Right ventricle myocardium superior (tissue), 1 donor: ENCODE measurements around the gene FICD. TPM values are rescaled to one million over a fixed set of nuclear protein-coding genes. Genes with fewer than 3 reads are reported as not detected.

Experiments used
- ATAC-seq: fragments of 200-7000 bp; cut with Tn5 transposase; one replicate; pipeline ENCODE4 v1.9.1; 2020; ENCODE audit warnings: mild to moderate bottlenecking; ENCODE audit not compliant: poor library complexity
- DNase-seq: peaks from one replicate; pipeline ENCODE4 v3.0.0-alpha.2; 2020
- intact Hi-C: fragments of 100-400 bp; cut with DNase I; formaldehyde crosslinking; loops from one replicate; pipeline ENCODE4 v1.11.2; 2022
- total RNA-seq: library from RNA; stranded (reverse); fragmentation: NEBNext Ultra II Directional; extraction: Animal tissue kit (Norgen Biotek cat#: 25700); gene quantifications from one replicate; pipeline ENCODE4 v1.2.1, GENCODE V29; 2021
- donor health status: DM: no; HTN: yes; CAD: no; lungs with severe emphysema.

The FICD gene
- total RNA-seq, 1 donor from 2014 or later, result 3.0 TPM

DNA sequence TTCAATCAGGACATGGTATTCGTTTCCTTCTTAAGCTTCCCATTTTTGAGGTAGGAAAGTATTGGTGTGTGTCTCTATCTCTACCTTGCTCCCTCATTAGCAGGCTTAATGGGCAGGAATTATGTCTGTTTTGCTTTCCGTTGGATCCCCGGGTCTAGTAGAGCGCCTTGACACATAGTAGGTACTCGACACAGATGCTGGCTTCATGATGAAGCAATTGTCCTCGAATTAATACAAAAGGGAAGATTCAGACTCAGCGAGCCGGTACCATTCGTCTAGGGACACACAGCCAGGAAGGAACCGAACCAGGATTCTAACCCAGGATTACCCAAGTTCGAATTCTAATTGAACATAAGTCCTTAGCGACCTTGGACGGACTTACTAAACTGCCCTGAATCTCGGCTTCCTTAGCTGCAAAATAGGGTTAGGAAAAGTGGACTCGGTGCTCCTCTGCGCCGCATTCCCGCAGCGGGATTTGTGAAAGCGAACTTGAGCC lies 46.8 kb downstream of the FICD start:
- DNase-seq, result no peak
- intact Hi-C loops, result loop anchor here (2.0 to 10.0 kb wide), 4 partner anchors 240 to 530 kb away; partner anchors contain the start of genes ALKBH2 and SSH1
- no peak for ATAC-seq

DNA sequence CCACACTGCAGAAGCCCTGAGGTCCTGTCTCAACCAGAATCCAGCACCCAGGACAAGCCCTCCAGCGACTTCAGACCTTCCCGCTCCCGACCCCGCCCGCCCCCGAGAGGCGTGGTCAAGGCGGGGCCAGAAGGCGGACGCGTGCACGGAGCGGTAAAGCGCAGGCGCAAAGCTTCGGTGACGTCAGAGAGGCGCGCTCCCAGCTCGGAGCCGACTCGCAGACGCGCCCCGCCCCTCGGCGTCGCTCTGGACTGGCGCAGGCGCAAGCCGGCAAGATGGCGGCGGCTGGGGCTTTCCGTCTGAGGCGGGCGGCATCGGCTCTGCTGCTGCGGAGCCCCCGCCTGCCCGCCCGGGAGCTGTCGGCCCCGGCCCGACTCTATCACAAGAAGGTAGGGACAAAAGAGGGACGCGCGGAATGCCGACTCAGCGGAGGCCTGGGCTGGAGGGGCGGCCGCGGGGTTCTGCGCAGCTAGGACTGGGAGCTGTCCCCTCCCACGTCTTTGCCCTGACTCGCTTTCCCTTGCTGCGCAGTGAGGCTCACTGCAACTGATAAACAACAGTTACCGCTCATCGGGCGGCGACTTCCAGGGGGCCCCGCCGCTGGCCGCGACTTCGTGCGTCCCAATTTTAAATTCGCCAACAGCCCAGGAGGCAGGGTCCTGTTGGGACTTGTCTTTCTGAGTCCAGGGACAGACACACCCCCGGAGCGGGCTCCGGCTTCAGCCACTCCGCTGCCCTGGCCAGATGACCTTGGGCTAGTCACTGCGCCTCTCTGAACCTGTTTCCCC lies 47.5 kb downstream of the FICD start, which contains the start of gene ISCU:
Gene ISCU (plus strand): TSS at position 249 of the 788 bp plus-strand sequence. CDS start 27 bp downstream, at position 276.
- peak; percentile 90 for ATAC-seq
- peak; percentile 98 for DNase-seq
- intact Hi-C loops, result loop anchor here (2.0 to 10.0 kb wide), 4 partner anchors 240 to 530 kb away; partner anchors contain the start of genes ALKBH2 and SSH1

DNA sequence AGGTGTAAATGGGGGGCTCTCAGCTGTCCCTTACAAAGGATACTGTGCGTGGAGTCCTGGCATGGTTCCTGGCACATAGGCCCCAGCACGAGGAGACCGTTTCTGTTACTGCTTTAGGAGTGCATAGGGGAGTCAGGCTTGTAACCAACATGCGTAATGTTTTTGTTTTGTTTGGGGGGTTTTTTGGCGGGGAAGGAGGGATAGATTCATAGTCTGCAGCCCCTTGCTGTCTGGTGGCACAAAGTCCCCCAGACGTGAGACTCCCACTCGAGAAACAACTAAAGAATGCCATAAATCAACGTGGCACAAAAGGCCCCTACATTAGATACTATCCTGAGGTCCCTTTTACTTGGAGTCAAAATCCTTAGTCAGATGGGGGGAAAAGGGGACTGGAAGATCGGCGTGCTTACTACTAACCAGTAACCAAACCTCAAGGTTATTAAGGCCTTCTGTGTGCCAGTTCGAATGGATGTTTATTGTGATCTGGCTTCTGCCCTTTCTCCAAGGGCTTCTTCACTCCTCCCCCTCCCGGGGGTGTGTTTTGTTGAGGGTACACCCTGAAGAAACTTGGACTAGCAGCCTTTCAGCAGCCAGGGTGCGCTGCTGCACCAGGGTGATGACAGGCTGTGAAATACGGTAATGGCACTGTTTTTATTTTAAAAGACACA lies 48.2 kb downstream of the FICD start:
- intact Hi-C loops, result loop anchor here (2.0 to 10.0 kb wide), 4 partner anchors 239 to 529 kb away; partner anchors contain the start of genes ALKBH2 and SSH1
- peak; percentile 54 for ATAC-seq
- DNase-seq, result peak; percentile 89

DNA sequence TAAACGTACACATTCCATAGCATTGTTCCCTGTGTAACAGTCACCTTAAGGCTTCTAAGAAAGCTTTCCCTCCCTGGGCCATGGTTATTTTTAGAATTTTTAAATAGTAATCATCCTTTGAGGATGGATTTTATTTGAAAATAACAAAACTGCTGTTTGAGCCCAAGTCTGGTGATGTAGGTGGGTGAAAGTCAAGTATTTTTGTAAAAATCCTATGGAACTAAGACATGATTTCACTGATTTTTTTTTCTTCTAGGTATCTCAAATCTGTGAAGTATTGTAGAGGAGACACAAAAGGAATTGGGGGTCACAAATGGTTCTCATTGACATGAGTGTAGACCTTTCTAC lies 48.7 kb downstream of the FICD start:
- ATAC-seq, result no peak
- intact Hi-C loops, result loop anchor here (2.0 to 10.0 kb wide), 5 partner anchors 55 to 529 kb away; partner anchors contain the start of genes ALKBH2 and SSH1
- DNase-seq, result no peak

DNA sequence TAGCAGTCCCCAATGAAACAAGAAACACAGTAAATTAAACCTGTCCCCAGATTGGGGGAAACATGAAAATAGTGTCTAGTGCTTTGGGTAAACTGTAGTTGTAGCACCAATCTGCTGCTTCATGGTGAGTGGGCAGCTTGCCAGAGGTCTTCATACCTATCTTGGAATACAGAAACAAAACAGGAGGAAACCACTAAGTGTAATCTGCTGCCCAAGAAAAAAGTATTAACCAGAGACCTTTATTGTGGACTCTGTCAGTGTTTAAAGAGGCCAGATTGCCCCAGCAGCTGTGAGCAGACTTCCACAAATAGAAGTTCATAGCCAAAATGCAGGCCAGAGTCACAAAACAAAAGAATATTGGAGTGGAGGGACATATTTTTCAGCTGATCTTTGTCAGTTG lies 49.6 kb downstream of the FICD start:
- DNase-seq, result no peak
- intact Hi-C loops, result loop anchor here (2.0 to 10.0 kb wide), 4 partner anchors 54 to 528 kb away; partner anchors contain the start of gene ALKBH2
- ATAC-seq, result no peak

DNA sequence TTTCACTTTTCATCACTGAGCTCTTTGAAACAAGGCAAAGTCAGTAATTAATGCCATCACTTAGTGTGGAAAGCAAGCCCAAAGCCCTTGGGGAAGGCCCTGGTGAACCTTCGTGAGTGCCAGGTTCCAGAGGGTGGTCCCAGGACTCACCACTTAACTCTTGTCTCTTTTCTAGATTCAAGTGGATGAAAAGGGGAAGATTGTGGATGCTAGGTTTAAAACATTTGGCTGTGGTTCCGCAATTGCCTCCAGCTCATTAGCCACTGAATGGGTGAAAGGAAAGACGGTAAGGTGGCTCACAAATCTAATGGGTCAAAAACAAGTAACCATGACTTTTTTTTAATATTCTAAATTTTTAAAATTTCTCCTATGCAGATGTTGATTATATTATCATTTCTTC lies 50.1 kb downstream of the FICD start:
- intact Hi-C loops, result loop anchor here (2.0 to 10.0 kb wide), 2 partner anchors 54 to 390 kb away; no protein-coding TSS in a partner anchor
- no peak for DNase-seq
- ATAC-seq, result no peak

DNA sequence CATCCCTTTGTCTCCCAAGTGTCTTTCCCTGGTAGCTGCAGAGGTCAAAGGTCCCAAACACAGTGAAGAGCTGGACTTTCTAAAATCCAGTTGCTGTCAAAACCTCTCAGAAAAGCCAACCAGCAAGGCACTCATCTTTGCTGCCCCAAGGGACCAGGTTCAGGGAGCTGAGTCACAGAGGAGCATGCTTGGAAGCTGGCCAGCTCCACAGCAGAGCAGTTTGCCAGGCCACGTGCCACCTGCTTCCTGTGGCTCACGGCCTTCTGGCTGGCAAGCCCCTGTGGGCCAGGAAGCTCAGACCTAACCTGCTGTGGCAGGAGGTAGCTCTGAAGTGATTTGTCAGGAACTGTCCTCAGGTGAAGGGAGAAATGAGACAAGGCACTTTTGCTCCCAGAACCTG lies 50.9 kb downstream of the FICD start:
- peak; percentile 10 for ATAC-seq
- intact Hi-C loops, result loop anchor here (2.0 to 10.0 kb wide), 2 partner anchors 53 to 389 kb away; no protein-coding TSS in a partner anchor
- peak; percentile 83 for DNase-seq

DNA sequence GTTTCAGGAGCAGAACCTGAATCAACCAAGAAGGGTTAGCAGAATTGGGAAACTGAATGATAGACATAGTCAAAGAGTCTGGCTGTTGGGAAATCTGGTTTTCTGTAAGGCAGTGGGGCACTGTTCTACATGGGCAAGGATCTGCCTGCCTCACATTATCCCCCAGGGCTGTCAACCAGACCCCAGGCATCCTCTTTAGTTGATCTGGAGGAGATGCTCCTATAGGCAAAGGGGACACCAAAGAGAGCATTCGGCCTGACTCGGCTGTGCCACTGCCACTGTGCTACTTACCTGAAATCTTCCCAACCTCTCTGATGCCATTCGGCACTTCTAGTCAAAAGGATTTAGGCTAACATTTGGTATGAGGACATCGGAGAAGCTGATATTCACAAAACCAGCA lies 51.4 kb downstream of the FICD start:
- intact Hi-C loops, result loop anchor here (10.0 kb wide), 1 partner anchor 388 kb away; no protein-coding TSS in a partner anchor
- no peak for DNase-seq
- no peak for ATAC-seq

DNA sequence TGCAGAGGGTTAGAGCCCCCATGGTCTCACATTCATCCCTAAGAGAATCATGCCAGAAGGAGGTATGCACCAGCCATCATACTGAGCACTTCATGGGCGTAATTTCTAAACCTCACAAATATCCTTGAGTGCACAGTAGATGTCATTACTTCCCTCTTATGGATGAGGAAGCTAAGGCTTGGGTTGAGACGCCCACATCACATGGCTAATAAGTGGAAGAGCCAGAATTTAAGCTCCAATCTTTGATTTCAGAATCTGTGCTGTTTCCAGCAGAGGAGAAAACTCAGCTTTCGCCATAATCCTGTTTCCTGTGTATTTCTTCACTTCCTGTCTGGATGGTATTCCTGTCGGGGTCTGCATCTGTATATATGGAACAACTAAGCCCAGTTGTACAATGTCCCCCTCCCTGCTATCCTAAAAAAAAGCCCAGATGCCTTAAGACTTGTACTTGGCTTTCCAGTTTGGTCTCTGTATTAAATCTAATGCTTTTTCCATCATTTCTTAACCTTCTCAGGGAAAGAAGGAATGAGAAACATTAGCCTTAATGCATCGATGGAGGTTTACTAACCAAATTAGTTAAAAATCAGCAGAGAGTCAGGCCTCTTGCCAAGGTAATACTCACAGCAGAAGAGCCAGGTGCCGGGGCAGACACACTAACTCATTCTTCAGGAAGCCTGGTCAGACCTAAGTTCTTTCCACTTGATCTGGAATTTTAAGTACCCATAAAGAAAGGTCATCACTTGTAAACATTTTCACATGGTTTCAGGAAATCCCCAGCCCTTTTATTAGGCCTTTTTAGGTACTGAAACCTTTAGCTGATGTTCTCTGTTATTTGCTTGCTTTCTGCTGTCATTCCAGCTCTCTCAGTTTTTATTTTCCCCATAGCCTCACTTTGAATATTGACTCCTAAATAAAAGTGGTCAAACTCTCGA lies 52.6 kb downstream of the FICD start:
- intact Hi-C loops, result loop anchor here (10.0 kb wide), 1 partner anchor 387 kb away; no protein-coding TSS in a partner anchor
- ATAC-seq (no peak), DNase-seq (no peak)

DNA sequence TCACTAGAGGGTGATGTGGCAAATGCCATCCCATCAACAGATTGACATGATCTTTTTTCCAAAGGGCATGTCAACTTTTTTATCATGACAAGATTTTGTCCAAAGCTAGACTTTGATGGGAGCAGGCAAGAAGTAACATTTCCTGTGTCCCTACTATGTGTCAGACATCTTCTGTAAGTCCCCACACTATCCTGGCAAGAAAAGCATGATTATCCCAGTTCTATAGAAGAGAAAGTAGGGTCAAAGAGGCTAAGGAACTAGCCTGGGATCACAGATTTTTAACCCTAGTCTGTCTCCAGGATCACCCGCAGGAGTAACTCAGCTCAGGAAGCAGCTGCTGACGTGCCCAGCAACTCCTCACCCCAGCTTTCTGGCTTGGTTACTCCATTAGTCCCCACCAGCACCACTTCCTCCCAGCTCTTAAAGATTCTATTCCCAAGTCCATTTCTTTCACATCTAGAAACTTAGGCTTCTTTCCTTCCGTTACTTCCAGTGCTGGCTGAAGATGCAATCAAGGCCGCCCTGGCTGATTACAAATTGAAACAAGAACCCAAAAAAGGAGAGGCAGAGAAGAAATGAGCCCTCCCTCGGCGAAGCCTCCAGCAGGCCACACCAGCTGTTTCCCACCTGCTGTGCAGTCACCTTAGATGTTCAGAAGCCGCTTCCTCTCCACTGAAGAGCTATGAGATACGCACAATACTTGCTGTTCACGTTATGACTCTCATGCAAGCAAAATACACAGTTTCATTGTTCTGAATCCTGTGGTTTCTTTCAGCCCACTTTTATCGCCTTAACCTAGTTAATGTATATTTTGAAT lies 53.5 kb downstream of the FICD start:
- DNase-seq, result no peak
- ATAC-seq, result no peak
- intact Hi-C loops, result loop anchor here (10.0 kb wide), 1 partner anchor 386 kb away; no protein-coding TSS in a partner anchor

Other genes starting within 250 kb of the FICD start
- gene CMKLR1, start 176.0 kb upstream of the FICD start, total RNA-seq, result 7.2 TPM
- gene SART3, start 45.9 kb downstream of the FICD start, total RNA-seq, result 18.9 TPM
- 484 TPM for gene ISCU, start 47.3 kb downstream of the FICD start, total RNA-seq
- 0.54 TPM for gene TMEM119, start 82.8 kb downstream of the FICD start, total RNA-seq
- 4.2 TPM for gene SELPLG, start 118.6 kb downstream of the FICD start, total RNA-seq
- gene CORO1C, start 216.2 kb downstream of the FICD start, total RNA-seq, result 69.1 TPM